Daoy (cell line): ENCODE results near the gene CACNA1F. TPM values are rescaled to one million over a fixed set of nuclear protein-coding genes. Genes with fewer than 3 reads are reported as not detected.

Experiments
- DNase-seq: peaks from one replicate; pipeline ENCODE4 v3.0.0-alpha.2; 2015; ENCODE audit warnings: low read depth
- total RNA-seq: library from RNA; depleted of rRNA; stranded (reverse); fragments of >200 nt; shearing (Covaris generic); gene quantifications from 2 replicates; pipeline ENCODE4 v1.2.3, GENCODE V29; 2014; rRNA removed

Gene CACNA1F
- total RNA-seq, result not detected in 2 replicates

DNA sequence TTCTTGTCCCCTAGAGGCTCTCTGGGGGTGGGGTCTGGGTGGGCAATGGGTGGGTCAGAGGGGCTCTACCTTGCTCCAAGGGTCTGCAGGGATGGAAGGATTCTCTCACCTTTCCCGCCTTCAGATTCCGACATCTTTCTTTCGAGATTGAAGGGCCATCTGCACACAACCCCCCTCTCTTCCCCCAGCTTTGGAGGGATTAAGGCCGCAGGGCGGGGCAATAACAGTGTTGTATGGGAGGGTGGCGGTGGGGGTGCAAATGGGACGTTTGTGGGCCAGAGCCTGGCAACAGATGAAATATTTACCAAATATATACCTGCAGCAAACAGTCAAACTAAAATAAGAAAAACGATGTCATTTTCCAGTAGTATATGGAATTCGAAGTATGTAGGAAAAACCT, at the start of gene CACNA1F:
CACNA1F (minus strand) TSS at position 165 of the 400 bp plus-strand sequence; CDS start at position 134, 31 bp downstream.
- DNase-seq, result no peak

DNA sequence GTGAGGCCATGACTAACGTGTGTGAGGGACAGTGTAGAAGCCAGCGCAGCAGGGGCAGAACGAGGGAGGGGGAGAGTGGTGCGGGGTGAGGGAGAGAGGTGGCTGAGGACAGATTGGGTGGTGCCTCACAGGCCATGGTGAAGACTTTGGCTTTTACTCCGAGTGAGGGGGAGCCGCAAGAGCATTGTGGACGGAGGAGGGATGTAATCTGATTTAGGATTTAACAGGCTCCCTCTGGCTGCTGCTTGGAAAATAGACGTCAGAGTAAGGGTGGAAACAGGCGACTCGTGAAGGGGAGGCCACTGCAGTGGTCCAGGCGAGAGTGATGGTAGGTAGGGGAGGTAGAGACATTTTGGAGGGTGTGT, 49.5 kb upstream of the CACNA1F start:
- no peak for DNase-seq

DNA sequence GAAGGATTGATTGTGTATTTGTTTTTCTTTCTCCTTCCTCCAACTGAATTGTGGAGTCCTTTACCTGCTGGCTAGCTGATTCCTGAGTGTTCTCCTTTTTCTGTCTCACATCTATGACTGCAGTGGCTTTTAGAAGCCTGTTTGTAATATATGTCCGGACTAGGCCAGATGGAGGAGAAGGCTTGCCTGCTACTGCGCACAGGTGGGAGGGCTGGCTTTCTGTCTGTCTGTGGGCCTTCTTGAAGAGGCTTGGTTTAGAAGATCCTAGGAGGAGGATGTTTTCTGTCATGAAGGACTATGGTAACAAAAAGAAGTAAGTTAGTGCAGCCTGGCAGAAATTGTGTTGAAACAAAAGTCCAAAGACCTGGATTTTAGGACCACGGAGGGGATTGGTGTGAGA, 44.9 kb upstream of the CACNA1F start:
- no peak for DNase-seq

DNA sequence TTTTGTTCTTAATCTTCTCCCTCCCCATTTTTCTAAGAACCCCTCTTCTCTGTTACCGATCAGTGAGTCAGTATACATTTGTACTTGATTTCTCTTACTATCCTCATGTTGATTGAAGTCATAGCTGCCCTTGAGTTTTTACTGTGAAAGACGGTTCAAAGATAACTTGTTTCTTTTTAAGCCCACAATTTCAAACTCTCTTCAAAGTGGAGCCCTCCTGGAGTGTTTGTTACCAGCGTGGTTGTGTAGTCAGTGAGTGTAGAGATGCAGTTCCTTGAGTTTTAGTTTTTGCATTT, 44.3 kb upstream of the CACNA1F start:
- no peak for DNase-seq

DNA sequence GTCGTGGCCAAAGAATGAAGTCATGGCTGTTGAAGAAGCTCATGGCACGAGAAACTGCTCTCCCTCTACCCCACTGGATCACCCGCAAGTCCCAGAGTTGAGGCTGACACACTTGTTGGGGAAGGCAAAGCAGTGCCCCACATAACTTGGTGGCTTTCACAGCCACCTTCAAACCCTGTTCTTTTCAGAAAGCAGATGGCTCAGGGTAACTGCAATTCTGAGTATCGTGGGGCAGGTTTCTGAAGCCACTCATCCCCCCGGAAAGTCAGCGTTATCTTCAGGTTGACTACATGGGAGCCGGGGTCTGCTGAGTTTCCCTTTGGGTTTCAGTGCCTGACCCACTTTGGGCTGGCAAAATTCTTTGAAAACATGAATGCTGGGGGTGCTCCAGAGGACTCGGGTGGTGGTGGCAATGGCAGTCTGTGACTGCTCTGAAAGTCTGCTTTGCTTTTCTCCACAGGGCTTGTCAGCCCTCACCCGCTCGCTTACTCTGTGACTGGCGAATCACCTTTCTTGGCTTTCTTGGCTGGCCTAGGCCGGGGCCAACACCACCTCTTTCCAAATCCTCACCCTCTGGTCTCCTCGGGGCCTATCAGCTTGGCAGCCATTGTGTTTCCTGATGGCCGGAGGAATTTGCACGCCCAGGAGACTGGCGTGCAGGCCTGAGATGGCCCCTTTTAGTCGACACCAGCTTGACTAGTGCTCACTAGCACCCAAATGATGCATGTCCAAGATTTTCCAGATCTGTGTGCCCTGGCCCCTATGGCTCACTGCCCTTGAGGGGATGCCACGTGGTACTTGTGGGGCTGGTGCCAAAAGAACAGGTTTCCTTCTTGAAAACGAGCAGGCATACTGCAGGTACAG, 43.8 kb upstream of the CACNA1F start:
- no peak for DNase-seq

DNA sequence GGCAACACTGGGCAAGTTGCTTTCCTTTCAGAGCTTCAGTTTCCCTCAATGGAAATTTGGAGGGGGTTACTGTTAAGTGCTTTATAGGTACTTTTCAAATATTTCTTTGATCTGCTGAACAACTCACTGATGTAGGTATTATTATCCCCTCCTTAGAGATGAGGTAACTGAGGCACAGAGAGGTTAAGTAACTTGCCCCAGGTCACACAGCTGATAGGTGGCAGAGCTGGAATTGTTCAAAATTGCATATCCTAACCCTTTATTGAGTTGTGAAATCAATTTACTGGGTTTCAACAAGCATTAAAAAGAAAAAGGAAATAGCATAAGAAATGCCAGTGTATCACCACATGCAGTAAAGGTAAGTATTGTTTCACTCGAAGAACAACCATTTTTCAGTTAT, 43.1 kb upstream of the CACNA1F start:
- no peak for DNase-seq

DNA sequence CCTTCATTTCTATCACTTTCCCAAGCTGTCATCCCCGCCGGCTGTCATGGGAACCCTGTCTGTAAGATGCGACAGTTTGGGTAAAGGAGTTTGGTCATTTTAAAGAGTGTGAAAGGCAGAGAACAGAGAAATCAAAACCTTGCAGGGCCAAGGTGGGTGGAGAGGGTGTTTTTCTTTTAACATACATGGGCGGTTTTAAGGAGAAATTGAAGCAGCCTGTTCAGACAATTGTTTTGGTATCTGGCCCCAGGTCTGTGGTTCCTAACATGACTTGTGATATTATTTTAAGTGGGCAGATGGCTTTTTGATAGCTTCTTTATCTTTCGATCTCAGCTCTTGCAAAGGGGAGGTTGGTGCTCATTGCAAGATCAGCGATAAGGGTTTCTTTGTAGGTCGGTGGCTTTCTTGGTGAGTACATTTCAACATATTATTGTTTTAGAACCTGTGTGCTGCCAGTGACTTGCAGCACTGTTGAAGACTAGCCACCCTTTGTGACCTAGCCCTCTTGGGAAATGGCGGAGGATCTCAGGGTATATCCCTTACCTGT, 40.1 kb upstream of the CACNA1F start:
- DNase-seq, result no peak

DNA sequence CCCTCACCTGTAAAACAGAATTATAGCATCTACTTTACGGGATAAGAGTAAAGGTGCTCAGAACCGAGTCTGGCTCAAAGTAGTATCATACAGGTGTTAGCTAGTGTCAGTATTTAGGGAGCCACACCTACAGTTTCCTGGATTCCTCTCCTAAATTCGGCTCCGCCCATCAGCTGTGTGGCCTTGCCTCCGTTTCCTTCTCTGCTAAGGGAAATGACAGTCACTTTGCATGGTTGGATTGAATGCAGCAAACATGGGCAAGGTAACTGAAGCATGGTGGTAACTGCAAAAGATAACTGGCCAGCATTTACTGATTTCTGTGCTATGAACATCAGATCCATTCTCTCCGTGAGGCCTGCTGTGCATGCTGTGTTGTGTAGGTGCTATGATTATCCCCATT, 39.3 kb upstream of the CACNA1F start:
- no peak for DNase-seq

DNA sequence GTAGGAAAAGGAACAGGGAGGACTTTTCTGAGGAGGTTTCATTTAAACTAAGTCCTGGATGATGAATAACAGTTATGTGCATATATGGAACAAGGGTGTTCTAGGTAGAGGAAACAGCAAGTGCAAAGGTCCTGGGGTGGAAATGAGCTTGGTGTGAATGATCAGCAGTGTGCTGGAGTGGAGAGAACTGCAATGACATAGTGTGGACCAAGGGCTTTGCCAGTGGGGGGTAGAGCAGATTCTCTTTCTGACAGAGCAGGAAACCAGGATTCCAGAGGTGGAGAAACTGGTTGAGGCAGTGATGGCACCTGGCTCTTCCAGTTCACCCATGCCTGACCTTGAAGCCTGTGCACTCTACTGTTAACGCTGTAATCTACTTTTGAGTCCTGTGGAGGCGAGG, 38.2 kb upstream of the CACNA1F start:
- DNase-seq, result no peak

DNA sequence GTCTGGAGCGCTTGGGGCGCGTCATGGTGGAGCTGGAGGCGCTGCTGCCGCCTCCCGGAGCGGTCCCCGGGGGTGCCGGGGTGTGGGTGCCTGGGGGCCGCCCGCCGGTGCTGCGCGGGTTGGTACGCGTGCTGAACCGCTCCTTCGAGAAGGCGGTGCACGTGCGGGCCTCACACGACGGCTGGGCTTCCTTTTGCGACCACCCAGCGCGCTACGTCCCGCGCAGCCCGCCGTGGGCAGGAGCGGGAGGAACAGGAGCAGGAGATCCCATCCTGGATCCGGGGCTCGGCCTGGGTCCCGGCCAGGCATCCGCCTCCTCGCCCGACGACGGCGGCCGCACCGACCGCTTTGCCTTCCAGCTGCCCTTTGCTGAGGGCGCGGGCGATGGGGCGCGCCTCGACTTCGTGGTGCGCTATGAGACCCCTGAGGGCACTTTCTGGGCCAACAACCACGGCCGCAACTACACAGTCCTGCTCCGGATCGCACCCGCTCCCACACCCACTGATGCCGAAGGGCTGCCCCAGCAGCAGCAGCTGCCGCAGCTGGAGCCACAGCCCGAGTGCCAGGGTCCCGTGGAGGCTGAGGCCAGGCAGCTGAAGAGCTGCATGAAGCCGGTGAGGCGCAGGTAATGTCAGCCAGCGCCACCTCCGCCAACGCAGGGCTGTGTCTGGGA, 37.2 kb upstream of the CACNA1F start:
- DNase-seq, result no peak

DNA sequence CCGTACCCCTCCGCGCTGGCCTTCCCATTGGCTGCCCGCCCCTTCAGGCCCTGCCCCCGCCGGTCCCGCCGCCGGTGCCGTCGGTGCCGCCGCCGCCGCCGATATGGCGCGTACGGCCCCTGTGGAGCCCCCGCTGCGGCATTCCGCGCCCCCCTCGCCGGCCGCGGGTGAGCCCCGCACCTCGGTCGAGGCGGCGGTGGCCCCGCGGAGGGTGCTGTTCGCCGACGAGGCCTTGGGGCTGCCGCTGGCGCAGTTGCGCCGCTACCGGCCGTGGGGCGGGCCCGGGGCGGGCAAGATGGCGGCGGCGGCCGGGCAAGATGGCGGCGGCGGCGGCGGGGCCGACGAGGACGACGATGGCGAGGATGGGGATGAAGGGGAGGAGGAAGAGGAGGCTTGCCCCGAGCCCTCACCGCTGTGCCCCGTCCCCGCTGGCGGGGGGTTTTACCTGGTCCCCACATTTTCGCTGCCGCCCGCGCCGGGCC, 36.7 kb upstream of the CACNA1F start, which contains the start of gene PPP1R3F:
PPP1R3F (plus strand) TSS at position 27 of the 482 bp plus-strand sequence; CDS start at position 104, 77 bp downstream.
- no peak for DNase-seq

DNA sequence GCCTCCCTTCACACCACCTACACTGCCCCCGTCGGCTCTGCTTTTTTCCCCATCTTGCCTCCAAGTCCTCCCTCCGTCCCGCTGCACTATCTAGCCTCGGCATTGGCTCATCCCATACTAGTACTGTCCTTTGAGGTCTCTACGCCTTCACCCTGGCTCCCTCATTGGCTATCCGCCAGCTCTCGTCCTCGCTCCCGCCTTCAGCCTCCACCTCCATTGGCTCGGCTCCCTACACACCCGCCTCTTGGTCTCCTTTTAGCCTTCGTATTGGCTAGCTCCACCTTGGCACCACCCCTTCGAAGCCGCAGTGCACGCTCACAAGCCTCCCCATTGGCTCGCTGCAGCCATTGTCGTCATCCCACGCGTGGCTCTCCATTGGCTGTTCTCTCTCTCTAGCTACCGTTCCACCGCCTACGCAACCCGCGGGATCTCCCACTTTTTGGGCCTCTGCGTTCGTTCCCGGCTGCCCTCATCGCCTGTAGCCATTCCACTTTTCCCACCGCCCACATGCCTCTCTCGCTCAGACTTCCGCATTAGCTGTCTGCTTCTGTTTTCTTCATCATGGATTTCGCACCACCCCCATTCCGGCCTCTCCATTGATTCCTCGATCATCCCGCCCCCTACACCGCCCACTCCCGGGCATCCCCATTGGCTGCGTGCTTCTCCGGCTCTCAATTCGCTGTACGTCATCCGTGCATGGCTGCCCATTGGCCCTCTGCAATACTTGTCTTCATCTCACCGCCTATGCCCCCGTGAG, 36.0 kb upstream of the CACNA1F start:
- DNase-seq, result peak; percentile 98

DNA sequence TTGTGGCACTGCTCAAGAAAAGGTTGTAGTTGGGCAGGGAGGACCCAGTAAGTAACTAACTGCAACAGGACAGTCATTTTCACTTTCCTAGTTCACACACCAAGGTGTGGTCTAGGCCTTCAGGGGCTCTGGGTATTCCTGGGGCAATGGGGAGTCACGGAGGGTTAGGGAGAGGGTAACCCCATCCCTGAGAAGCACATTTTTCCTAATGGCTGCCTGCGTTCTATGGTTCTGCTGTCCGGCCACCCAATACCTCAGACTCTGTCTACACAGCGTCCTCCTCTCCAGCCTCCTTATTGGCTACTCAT, 35.5 kb upstream of the CACNA1F start:
- no peak for DNase-seq

DNA sequence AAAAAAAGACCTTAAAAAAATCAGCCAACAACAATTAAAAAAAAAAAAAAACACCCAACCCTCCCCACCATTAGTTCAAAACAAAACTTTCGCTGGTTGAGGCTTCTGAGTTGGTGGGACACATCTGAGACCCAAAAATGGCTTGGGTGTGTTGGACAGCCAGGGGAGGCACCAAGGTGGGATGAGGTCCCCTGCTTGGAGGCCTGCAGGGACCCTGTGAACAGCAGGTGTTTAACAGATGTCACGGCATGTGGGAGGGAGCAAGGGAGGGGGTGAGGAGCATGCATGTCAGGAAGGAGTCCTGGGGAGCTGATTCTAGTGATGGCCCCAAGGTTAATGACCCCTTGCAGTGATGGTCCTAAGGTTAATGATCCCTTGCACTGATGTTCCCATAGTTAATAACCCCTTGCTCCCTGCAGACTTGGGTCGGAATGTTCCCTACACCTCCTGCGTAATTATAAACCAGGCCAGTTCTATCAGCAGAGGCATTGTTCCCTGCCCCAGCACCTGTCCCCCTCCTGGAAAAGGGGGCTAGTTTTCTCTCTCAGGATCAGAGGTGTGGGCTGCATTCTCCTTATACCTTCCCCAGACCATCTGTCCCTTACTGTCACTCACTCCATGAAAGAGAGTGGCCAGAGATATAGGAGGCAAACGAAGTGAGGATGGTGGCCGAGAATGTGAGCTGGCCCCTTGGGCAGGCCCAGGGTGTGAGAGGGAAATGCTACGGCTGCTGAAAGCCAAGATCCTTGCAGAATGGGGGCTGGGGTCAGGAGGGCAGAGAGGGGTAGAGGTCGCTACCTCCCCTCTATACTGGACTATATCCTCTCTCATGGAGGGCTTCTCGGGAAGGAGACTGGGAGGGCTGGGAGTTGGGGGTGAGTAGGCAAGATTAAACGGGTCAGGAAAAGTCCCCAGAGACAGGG, 33.6 kb upstream of the CACNA1F start:
- DNase-seq, result no peak

DNA sequence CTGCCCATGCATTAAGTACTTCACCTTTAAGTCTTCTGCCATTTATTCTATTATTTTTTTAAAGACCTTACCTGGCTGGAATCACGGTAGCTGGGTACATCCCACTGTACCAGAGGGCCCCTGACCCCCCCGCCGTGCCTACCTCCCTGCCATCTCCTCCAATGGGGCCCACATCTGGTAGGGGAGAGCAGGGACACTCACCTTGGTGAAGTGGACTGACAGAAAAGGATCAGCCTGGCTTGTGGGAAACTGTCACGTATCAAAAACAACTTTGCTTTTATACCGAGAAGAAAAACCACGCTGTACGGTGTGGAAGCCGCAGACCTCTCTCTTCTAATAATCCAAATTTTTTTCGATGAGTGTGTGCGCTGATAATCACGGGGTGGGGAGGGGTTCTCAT, 31.3 kb upstream of the CACNA1F start, which contains the start of gene FOXP3:
FOXP3 (minus strand) TSS at position 251 of the 400 bp plus-strand sequence. CDS start 6,205 bp downstream, outside the sequence.
- no peak for DNase-seq

DNA sequence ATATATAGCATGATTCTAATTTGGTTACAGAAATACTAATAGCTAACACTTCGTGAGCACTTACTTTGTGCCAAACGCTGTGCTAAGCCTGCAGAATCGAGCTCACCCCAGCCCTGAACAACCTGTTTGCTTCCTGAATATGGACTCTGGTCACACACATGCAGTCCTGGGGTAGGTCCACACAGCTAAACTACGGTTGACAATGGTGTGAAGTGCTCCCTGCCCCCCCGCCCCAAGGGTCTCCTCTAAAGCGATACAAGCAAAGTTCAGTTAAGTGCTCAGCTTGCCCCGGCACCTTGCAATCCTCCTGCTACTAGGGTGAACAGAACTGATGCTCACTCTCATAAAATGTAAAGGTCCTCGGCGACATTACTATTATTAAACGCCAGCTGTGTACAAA, 30.5 kb upstream of the CACNA1F start:
- DNase-seq, result no peak

DNA sequence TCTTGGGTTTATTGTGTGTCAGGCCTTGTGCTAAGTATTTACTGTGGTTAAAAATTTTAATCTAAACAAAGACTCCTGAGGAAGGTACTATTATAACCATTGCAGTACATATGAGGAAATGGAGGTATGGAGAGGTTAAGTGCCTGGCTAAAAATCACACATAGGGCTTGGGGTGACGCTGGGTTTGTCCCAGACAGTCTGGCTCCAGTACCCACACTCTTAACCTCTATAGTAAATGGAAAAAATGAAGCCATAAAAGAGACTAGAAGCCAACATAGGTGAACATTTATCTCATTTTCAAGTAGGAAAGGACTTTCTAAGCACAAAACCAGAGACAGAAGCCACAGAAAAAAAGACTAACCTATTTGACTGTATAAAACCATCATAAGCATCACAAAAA, 29.5 kb upstream of the CACNA1F start:
- no peak for DNase-seq

DNA sequence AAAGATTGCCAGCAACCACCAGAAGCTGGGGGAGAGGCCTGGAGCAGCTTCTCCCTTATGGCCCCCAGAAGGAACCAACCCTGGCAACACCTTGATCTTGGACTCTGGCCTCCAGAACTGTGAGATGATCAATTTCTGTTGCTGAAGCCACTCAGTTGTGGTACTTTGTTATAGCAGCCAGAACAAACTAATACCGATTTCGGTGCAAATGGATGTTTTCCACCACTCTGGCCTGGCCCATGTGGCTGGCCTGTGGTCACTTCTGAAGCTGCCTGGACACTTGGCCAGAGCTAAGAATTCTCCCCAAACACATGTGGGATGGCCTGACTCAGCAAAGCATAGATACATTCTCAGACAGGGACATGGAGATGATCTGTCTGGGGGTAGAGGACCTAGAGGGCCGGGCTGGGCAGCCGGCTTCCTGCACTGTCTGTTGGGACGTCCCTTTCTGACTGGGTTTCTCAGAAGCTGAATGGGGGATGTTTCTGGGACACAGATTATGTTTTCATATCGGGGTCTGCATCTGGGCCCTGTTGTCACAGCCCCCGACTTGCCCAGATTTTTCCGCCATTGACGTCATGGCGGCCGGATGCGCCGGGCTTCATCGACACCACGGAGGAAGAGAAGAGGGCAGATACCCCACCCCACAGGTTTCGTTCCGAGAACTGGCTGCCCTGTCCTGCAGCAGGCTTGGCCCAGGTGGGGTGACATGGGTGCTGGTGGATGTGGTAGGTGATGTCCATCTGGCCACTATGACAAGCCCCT, 27.3 kb upstream of the CACNA1F start:
- no peak for DNase-seq

DNA sequence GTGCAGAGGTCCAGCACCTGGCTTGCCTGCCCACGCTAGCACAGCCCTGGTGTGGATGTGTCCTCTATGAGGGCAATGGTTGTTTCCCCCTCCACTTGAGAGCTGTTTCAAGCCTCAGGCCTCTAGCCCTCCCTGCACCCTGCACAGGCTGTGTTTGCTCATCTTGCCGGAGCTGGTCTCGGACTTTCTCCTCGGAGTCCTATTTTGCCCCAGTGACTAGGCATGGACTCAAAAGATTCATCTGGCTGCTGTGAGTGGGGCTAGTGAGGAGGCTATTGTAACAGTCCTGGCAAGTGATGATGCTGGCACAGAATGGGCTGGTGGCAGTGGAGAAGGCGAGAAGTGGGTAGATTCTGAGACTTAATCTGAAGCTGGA, 25.6 kb upstream of the CACNA1F start:
- no peak for DNase-seq
